ENCODE results near the gene CRADD. TPM values are rescaled to one million over a fixed set of nuclear protein-coding genes. Genes with fewer than 3 reads are reported as not detected.

The CRADD gene
- total and polyA plus RNA-seq, 2 donors (not counting 3 experiments of a cell fraction or from before 2014, with no cell fraction given) = 11.7 to 14.5 TPM

DNA sequence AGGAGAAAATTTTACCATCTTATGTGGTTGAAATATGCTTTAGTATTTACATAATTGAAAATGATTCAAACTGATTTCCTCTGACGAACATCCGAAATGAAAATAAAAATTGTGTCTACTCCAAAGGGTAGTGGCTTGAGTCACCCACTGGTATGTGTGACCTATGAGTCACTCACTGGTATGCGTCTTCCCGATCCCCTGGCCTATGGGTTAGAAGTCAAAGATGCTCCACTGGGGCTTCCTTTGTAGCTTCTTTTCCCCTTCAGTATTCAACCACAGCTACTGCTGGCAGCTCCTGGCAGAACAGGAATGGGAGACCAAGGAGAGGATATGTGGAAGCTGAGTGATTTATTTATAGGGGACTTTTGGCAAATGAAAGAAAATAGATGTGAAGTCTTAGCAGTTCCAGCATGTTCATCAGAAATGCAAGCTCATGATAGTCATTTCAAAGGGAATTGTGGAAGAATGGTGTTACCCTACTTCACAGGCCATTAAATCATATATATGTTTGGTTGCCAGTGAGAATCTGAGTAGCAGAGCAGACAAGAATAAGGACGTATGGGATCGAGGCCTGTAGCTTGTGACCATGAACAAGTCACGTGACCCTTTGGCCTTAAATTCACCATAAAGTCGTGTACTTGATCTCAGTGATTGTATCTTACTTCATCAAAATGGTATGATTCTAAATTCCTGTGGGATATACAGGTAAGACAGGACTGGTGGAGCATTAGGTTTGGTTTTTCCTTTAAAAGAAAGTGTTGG, 108.3 kb downstream of the CRADD start:
- H3K36me3 ChIP-seq (ENCODE audit: control insufficient read depth in 2 of 2, extremely low read depth in 1 of 2, insufficient read depth in 2 of 2, low read length in 2 of 2) = no peaks in the 10 kb centered on the region
- peak; percentile 100 for TF ChIP-seq JUN (IDR thresholded peaks at IDR 0.05; ENCODE audit: borderline replicate concordance, insufficient read depth, insufficient read length, low read depth)
- peak; percentile 100 for TF ChIP-seq FOS (IDR thresholded peaks at IDR 0.05; ENCODE audit: borderline replicate concordance, insufficient read depth, low read length)
- peak; percentile 36 for TF ChIP-seq POLR2A (IDR thresholded peaks at IDR 0.05; ENCODE audit: low read depth, low read length)
- peak; percentile 69 for TF ChIP-seq GATA2 (IDR thresholded peaks at IDR 0.05; ENCODE audit: insufficient read depth, insufficient read length, low read depth, low read length)
- peak; percentile 95 for TF ChIP-seq POLR2AphosphoS5 (IDR thresholded peaks at IDR 0.05; ENCODE audit: insufficient read depth, low read depth, low read length)
- TF ChIP-seq, protein P1, sequence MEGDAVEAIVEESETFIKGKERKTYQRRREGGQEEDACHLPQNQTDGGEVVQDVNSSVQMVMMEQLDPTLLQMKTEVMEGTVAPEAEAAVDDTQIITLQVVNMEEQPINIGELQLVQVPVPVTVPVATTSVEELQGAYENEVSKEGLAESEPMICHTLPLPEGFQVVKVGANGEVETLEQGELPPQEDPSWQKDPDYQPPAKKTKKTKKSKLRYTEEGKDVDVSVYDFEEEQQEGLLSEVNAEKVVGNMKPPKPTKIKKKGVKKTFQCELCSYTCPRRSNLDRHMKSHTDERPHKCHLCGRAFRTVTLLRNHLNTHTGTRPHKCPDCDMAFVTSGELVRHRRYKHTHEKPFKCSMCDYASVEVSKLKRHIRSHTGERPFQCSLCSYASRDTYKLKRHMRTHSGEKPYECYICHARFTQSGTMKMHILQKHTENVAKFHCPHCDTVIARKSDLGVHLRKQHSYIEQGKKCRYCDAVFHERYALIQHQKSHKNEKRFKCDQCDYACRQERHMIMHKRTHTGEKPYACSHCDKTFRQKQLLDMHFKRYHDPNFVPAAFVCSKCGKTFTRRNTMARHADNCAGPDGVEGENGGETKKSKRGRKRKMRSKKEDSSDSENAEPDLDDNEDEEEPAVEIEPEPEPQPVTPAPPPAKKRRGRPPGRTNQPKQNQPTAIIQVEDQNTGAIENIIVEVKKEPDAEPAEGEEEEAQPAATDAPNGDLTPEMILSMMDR (IDR thresholded peaks at IDR 0.05; ENCODE audit: extremely low read depth in 1 of 2, insufficient read depth in 1 of 2, low read depth in 1 of 2, low read length in 2 of 2) = no peak
- no peak for TF ChIP-seq EZH2 (IDR thresholded peaks at IDR 0.05; ENCODE audit: borderline replicate concordance, low read depth, low read length, severe bottlenecking)
- no peaks in the 10 kb centered on the region for H3K27me3 ChIP-seq (ENCODE audit: control insufficient read depth in 2 of 2, insufficient read depth in 2 of 2, low read length in 2 of 2)
- no peaks in the 10 kb centered on the region for H3K9me3 ChIP-seq (replicated peaks; ENCODE audit: control insufficient read depth, insufficient read depth, low read length)
- H3K4me2 ChIP-seq (ENCODE audit: insufficient read depth, low read length) = peak overlapping the region; percentile 68
- FAIRE-seq = peak; percentile 88
- no peak overlapping the region for H2AFZ ChIP-seq (ENCODE audit: low read depth, low read length)
- H3K9me1 ChIP-seq (replicated peaks; ENCODE audit: control insufficient read depth, extremely low read depth, insufficient read depth, low read length) = no peaks in the 10 kb centered on the region
- no peak overlapping the region for H3K4me3 ChIP-seq (replicated peaks in 1 of 3; ENCODE audit: insufficient read depth in 1 of 3, low read depth in 1 of 3, low read length in 3 of 3)
- dilution Hi-C loops (cut with MboI; ENCODE audit: extremely low pct_ligation_motif_present, low sequenced_read_pairs) (no loop called here), intact Hi-C loops (cut with micrococcal nuclease) (loop anchor here (1.0 to 2.0 kb wide), 3 partner anchors 8 to 215 kb away; partner anchors contain the start of gene CRADD)
- DNase-seq (ENCODE audit: low read depth, low spot score) = peak; percentile 90
- ChIA-PET POLR2A (interaction anchor here (1.0 kb wide), 1 partner anchor 8 kb away, joined by 3 read pairs; no protein-coding TSS in a partner anchor), CTCF (interaction anchor here (0.7 to 3.7 kb wide), 9 partner anchors 18 to 315 kb away, joined by 3 to 34 read pairs (median 4); no protein-coding TSS in a partner anchor)
- H3K9ac ChIP-seq (replicated peaks; ENCODE audit: extremely low read depth, insufficient read depth, low read length) = peak overlapping the region; percentile 94
- no peaks in the 10 kb centered on the region for H3K79me2 ChIP-seq (ENCODE audit: control insufficient read depth, insufficient read depth, low read length)
- H4K20me1 ChIP-seq (replicated peaks; ENCODE audit: control insufficient read depth, extremely low read depth, insufficient read depth, low read length) = no peaks in the 10 kb centered on the region
- H3K4me1 ChIP-seq (ENCODE audit: control insufficient read depth, extremely low read depth, insufficient read depth, low read length) = peaks cover 44% of the 10 kb centered on the region
- H3K27ac ChIP-seq (ENCODE audit: insufficient read depth, low read depth, low read length) = peak overlapping the region; percentile 99
- TSS peak; percentile 81 for BruUV-seq (replicated peaks)
